ENCODE results near the gene SH3BP1.

DNA sequence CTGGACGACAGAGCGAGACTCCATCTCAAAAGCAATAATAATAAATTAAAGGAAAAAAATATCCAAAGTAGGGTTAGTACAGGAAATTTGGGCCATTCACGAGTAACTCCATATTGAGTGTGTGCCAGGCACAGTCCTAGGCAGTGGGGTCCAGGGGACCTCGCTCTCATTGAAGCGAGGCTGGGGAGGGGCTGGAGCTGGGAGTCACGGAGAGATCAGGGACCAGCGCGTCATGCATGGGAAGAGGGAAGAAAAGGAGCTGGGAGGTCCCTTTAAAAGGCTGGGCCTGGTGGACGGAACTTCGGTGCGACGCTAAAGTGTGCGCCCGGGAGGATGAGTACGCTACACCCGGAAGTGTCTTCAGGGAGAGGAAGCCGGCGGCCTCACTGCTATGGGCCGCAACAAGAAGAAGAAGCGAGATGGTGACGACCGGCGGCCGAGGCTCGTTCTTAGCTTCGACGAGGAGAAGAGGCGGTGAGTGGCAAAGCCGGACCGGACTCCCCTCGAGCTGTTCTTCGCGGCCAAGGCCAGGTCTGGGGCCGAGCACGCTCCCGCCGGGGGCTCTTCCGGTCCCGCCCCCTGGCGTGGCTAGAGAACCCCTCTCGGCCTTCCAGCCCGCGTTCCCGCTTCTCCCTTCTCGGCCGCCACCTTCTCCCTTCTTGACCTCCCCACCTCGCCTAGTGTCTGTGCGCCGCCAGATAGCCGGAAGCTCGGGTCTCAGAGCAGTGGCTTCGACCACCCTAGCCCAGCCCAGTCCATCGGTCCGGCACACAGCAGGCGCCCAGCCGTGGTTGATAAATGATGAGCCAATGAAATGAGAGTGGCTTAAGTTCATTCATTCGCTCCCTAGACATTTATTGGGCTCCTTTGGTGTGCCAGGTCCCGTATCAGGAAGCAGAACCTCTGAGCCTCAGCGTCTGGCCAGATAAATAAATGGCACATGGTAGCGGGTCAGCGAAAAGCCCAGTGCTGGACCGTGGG is 46.8 kb downstream of the SH3BP1 start, which contains the start of gene NOL12:
- peak in 1 of 6 experiments; percentile 38 for TF ChIP-seq CTCF (IDR thresholded peaks at IDR 0.05)
- peak in 2 of 4 donors; percentile 52 to 66 for TF ChIP-seq POLR2A (IDR thresholded peaks at IDR 0.05)

Measured in esophagus squamous epithelium (tissue), 4 donors.